ENCODE measurements around the gene DNAJC13. TPM values are rescaled to one million over a fixed set of nuclear protein-coding genes. Genes with fewer than 3 reads are reported as not detected.

The DNAJC13 gene
- total and polyA plus RNA-seq, 2 donors (not counting 1 experiment from before 2014, with no cell fraction given), result 9.7 to 51.1 TPM

GRCh38 chr3:132405609-132406299, 11.5 kb upstream of the DNAJC13 start:
- H3K9me3 Mint-ChIP-seq (ENCODE audit: insufficient read depth), result no peaks in the 10 kb centered on the region
- peak overlapping the region; percentile 62 for H3K27ac Mint-ChIP-seq
- Histone ChIP-seq H3K79me2 (ENCODE audit: control insufficient read depth, insufficient read depth, low read length) (no peaks in the 10 kb centered on the region), H3K36me3 (replicated peaks in 1 of 2; ENCODE audit: control extremely low read depth in 1 of 2, control insufficient read depth in 1 of 2, extremely low read depth in 1 of 2, insufficient read depth in 2 of 2, low read length in 1 of 2) (no peaks in the 10 kb centered on the region), H4K20me1 (ENCODE audit: control insufficient read depth, insufficient read depth, low read length, poor library complexity, severe bottlenecking) (no peaks in the 10 kb centered on the region), H3K4me1 (ENCODE audit: control insufficient read depth in 2 of 2, insufficient read depth in 2 of 2, low read length in 2 of 2) (peaks cover 15 to 19% of the 10 kb centered on the region in 2 donors), H3K27ac (ENCODE audit: low read length in 2 of 2) (no peak overlapping the region), H3K9ac (ENCODE audit: low read length) (no peak overlapping the region), H3K27me3 (replicated peaks in 1 of 4; ENCODE audit: control extremely low read depth in 1 of 4, control insufficient read depth in 3 of 4, insufficient read depth in 4 of 4, low read length in 3 of 4) (no peaks in the 10 kb centered on the region), H2AFZ (ENCODE audit: insufficient read depth, low read depth, low read length, poor library complexity, severe bottlenecking) (peak overlapping the region; percentile 15), H3K4me2 (replicated peaks; ENCODE audit: low read depth, low read length, poor library complexity, severe bottlenecking) (peak overlapping the region; percentile 55), H3K9me3 (ENCODE audit: control extremely low read depth in 1 of 3, control insufficient read depth in 2 of 3, insufficient read depth in 1 of 3, low read length in 2 of 3) (no peaks in the 10 kb centered on the region), H3K4me3 (ENCODE audit: control extremely low read depth in 1 of 5, extremely low read depth in 1 of 5, insufficient read depth in 1 of 5, low read depth in 2 of 5, low read length in 4 of 5) (no peak overlapping the region)
- no peaks in the 10 kb centered on the region for H3K27me3 Mint-ChIP-seq
- POLR2A ChIA-PET, result no interaction called here
- DNase-seq (no peak), ATAC-seq (ENCODE audit: low read depth) (no peak)
- peaks cover 24% of the 10 kb centered on the region for H3K4me1 Mint-ChIP-seq
- WGBS (ENCODE audit: insufficient coverage), result 100% methylated on average over 2 of the region's 4 CpGs
- H3K4me3 Mint-ChIP-seq, result no peak overlapping the region
- no peak for TF ChIP-seq EZH2 (IDR thresholded peaks at IDR 0.05; ENCODE audit: borderline replicate concordance, insufficient read depth, low read depth, low read length, poor library complexity, severe bottlenecking)
- TF ChIP-seq CTCF (IDR thresholded peaks at IDR 0.05), result no peak
- CTCF ChIA-PET, result interaction anchor here (0.6 to 1.0 kb wide), 2 partner anchors 8 to 54 kb away, joined by 3 read pairs; no protein-coding TSS in a partner anchor
- intact Hi-C loops (cut with micrococcal nuclease), result no loop called here

- no CpG with 5 or more reads among the region's 2 CpGs for WGBS (ENCODE audit: insufficient coverage)
- Histone ChIP-seq H3K9ac (ENCODE audit: low read length) (no peak overlapping the region), H3K27ac (ENCODE audit: low read length in 2 of 2) (peak overlapping the region; percentile 20 to 51), H3K27me3 (replicated peaks in 1 of 4; ENCODE audit: control extremely low read depth in 1 of 4, control insufficient read depth in 3 of 4, insufficient read depth in 4 of 4, low read length in 3 of 4) (no peaks in the 10 kb centered on the region), H3K4me2 (replicated peaks; ENCODE audit: low read depth, low read length, poor library complexity, severe bottlenecking) (peak overlapping the region; percentile 55), H3K79me2 (ENCODE audit: control insufficient read depth, insufficient read depth, low read length) (no peaks in the 10 kb centered on the region), H3K4me3 (ENCODE audit: control extremely low read depth in 1 of 5, extremely low read depth in 1 of 5, insufficient read depth in 1 of 5, low read depth in 2 of 5, low read length in 4 of 5) (peak overlapping the region in 1 of 5 experiments; percentile 29), H2AFZ (ENCODE audit: insufficient read depth, low read depth, low read length, poor library complexity, severe bottlenecking) (peak overlapping the region; percentile 17), H3K4me1 (ENCODE audit: control insufficient read depth in 2 of 2, insufficient read depth in 2 of 2, low read length in 2 of 2) (peaks cover 15 to 19% of the 10 kb centered on the region in 2 donors), H3K36me3 (replicated peaks in 1 of 2; ENCODE audit: control extremely low read depth in 1 of 2, control insufficient read depth in 1 of 2, extremely low read depth in 1 of 2, insufficient read depth in 2 of 2, low read length in 1 of 2) (no peaks in the 10 kb centered on the region), H3K9me3 (ENCODE audit: control extremely low read depth in 1 of 3, control insufficient read depth in 2 of 3, insufficient read depth in 1 of 3, low read length in 2 of 3) (no peaks in the 10 kb centered on the region), H4K20me1 (ENCODE audit: control insufficient read depth, insufficient read depth, low read length, poor library complexity, severe bottlenecking) (no peaks in the 10 kb centered on the region)
- DNase-seq (peak; percentile 29), ATAC-seq (ENCODE audit: low read depth) (no peak)
- Mint-ChIP-seq H3K4me1 (peaks cover 22% of the 10 kb centered on the region), H3K27ac (peak overlapping the region; percentile 62), H3K9me3 (ENCODE audit: insufficient read depth) (no peaks in the 10 kb centered on the region), H3K27me3 (no peaks in the 10 kb centered on the region), H3K4me3 (peak overlapping the region; percentile 56)
- POLR2A ChIA-PET, result no interaction called here
- TF ChIP-seq CTCF (IDR thresholded peaks at IDR 0.05) (no peak), EZH2 (IDR thresholded peaks at IDR 0.05; ENCODE audit: borderline replicate concordance, insufficient read depth, low read depth, low read length, poor library complexity, severe bottlenecking) (no peak)
- CTCF ChIA-PET, result interaction anchor here (0.6 kb wide), 1 partner anchor 55 kb away, joined by 3 read pairs; no protein-coding TSS in a partner anchor
- intact Hi-C loops (cut with micrococcal nuclease), result no loop called here
Observed at GRCh38 chr3:132406587-132406986, 10.7 kb upstream of the DNAJC13 start.
